AG04450 (cell line): ENCODE data around the gene PTPRG. TPM values are rescaled to one million over a fixed set of nuclear protein-coding genes. Genes with fewer than 3 reads are reported as not detected.

Experiments used
- CTCF ChIA-PET: fragments of 300-600, 350-600 bp; formaldehyde crosslinking; extraction: SDS; loops from one replicate; lab custom pipeline; 2022; ENCODE audit warnings: antibody characterized with exemption, inconsistent platforms; lab: Charles Lee
- POLR2A ChIA-PET: fragments of 350-600 bp; formaldehyde crosslinking; extraction: SDS; loops from one replicate; lab custom pipeline; 2021; ENCODE audit warnings: antibody characterized with exemption, inconsistent platforms; lab: Yijun Ruan, JAX
- DNase-seq: peaks from one replicate; pipeline ENCODE4 v3.0.0-alpha.2; 2011; ENCODE audit warnings: low read depth, low spot score
- H3K27ac ChIP-seq: one replicate; pipeline ENCODE4 v1.5.1; 2012; ENCODE audit warnings: low read depth, low read length, control low read depth
- H3K27me3 ChIP-seq: one replicate; pipeline ENCODE4 v1.6.0; 2012; ENCODE audit warnings: low read length; ENCODE audit not compliant: control insufficient read depth, insufficient read depth
- H3K4me3 ChIP-seq: 2 replicates; pipeline ENCODE4 v1.5.1; 2011; ENCODE audit warnings: mild to moderate bottlenecking, low read depth, low read length, control low read depth
- H3K9me3 ChIP-seq: 2 replicates; pipeline ENCODE4 v1.5.1; 2012; ENCODE audit warnings: low read length; ENCODE audit not compliant: control insufficient read depth, insufficient read depth
- polyA plus RNA-seq: library from polyadenylated mRNA; depleted of rRNA; stranded (reverse); fragments of >200 nt; gene quantifications from 2 replicates; pipeline ENCODE4 v1.2.3, GENCODE V29; 2011
- TF ChIP-seq, protein P1 (sequence below): IDR thresholded peaks from 2 replicates; pipeline ENCODE4 v1.5.1; 2011; ENCODE audit warnings: low read depth, low read length, control low read depth, inconsistent platforms

PTPRG gene
- polyA plus RNA-seq, 1 experiment: 26.5 TPM

DNA sequence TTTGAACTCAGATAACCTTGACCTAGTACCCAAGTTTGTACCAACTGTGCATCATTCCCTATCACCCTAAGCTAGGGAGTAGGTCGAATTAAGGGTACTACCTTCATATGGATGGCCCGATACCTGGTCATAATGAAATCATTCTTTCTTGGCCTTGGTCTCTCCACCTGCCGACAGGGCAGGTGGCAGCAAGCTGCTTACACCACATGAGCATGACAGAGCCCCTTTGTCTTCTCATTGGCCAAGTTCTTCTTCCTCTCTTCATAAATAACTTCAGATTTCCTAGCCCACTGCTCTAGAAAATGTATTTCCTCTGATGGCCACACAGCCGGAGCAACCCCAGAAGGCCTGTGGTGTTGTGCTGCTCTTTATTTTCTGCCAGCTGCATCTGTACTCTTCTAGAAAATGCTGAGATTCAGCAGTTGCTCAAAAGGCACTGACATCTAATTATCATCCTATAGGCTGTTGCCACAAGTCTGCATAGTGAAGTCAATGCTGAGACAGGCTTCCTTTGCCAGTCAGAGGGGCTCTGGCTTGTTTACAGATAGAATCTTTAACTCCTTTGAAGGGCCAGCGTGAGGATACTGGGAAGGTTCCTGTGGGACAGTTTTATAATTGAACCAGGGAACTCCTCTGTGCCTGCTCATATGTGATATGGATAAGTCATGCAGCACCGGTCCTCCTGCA, 304.2 kb downstream of the PTPRG start:
- no peak overlapping the region for H3K27ac ChIP-seq
- CTCF ChIA-PET: interaction anchor here (1.3 kb wide), 1 partner anchor 323 kb away, joined by 4 read pairs; no protein-coding TSS in a partner anchor

DNA sequence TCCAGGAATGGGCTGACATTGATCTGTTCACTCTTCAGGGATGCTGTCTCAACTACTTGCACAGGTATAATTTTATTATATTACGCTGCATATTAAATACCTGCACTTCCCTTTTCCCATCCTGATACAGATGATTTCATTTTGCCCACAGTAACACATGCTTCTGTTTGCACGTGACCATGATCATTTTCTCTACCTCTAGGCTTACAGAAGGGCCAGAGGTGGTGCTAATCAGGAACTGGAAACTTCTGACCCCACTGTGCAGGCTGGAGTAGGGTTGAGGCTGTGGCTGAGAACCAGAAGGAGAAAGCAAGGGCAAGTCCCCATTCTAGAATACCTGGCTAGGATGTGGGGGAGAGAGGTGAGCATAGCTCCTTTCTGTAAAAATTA, 304.8 kb downstream of the PTPRG start:
- Histone ChIP-seq H3K27ac (no peak overlapping the region), H3K4me3 (no peak overlapping the region), H3K27me3 (no peaks in the 10 kb centered on the region), H3K9me3 (no peaks in the 10 kb centered on the region)
- no peak for DNase-seq
- ChIA-PET POLR2A (interaction anchor here (0.6 kb wide), 1 partner anchor 10 kb away, joined by 3 read pairs; no protein-coding TSS in a partner anchor), CTCF (interaction anchor here (1.3 kb wide), 1 partner anchor 322 kb away, joined by 4 read pairs; no protein-coding TSS in a partner anchor)
- TF ChIP-seq, protein P1, sequence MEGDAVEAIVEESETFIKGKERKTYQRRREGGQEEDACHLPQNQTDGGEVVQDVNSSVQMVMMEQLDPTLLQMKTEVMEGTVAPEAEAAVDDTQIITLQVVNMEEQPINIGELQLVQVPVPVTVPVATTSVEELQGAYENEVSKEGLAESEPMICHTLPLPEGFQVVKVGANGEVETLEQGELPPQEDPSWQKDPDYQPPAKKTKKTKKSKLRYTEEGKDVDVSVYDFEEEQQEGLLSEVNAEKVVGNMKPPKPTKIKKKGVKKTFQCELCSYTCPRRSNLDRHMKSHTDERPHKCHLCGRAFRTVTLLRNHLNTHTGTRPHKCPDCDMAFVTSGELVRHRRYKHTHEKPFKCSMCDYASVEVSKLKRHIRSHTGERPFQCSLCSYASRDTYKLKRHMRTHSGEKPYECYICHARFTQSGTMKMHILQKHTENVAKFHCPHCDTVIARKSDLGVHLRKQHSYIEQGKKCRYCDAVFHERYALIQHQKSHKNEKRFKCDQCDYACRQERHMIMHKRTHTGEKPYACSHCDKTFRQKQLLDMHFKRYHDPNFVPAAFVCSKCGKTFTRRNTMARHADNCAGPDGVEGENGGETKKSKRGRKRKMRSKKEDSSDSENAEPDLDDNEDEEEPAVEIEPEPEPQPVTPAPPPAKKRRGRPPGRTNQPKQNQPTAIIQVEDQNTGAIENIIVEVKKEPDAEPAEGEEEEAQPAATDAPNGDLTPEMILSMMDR: no peak

More for the DNA sequence above, 304.2 kb downstream of the PTPRG start:
- Histone ChIP-seq H3K9me3 (no peaks in the 10 kb centered on the region), H3K4me3 (no peak overlapping the region), H3K27me3 (no peaks in the 10 kb centered on the region)
- POLR2A ChIA-PET: interaction anchor here (0.6 kb wide), 1 partner anchor 11 kb away, joined by 3 read pairs; no protein-coding TSS in a partner anchor
- no peak for DNase-seq
- TF ChIP-seq, protein P1: no peak

DNA sequence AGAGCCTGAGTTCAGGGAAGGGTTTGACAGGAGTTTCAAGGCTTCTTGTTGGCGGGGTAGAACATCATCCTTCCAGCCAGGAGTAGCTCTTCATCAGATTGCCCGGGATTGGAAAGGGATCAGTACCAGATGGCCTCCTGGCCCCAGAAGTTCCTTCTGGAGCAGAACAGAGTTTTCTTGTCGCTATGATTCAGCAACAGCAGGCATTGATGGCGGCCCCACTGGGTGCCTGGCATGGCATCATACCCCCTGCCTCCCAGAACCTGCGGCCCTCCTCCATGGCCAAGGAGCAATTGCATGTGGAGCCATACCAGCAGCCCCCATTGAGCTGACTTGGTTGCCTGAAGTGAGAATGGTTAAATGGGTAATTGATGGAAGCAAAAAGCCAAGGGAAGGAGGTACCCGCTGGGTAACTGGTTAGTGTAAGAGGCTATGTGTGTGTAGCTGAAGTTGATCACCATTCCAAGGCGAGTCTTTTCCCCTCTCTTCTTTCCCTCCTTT, 305.6 kb downstream of the PTPRG start:
- POLR2A ChIA-PET: no interaction called here
- H3K9me3 ChIP-seq: no peaks in the 10 kb centered on the region
- TF ChIP-seq, protein P1: no peak
- H3K27me3 ChIP-seq: no peaks in the 10 kb centered on the region
- CTCF ChIA-PET: interaction anchor here (2.0 kb wide), 1 partner anchor 9 kb away, joined by 6 read pairs; no protein-coding TSS in a partner anchor
- H3K4me3 ChIP-seq: no peak overlapping the region
- no peak overlapping the region for H3K27ac ChIP-seq
- no peak for DNase-seq

DNA sequence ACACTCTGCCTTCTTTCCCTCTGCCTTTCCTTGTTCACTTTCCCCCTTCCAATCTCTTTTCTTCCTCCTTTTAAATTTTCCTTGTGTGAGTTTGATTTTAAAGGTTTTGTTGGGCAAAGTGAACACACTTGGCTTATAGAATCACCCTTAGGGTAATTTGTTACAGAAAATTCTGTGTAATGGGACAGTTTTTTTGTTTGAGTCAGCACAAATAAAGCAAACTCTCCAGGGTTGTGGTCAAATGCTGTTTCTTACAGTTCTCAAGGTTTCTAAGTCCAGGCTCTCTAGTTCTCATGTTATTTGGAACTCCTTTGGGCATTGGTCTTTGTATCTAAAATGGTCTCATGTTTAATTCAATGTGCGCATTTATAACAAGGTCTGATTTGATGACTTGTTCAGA, 307.1 kb downstream of the PTPRG start:
- ChIA-PET POLR2A (no interaction called here), CTCF (interaction anchor here (2.0 kb wide), 1 partner anchor 10 kb away, joined by 6 read pairs; no protein-coding TSS in a partner anchor)
- DNase-seq: no peak
- Histone ChIP-seq H3K27me3 (no peaks in the 10 kb centered on the region), H3K4me3 (no peak overlapping the region), H3K9me3 (no peaks in the 10 kb centered on the region), H3K27ac (no peak overlapping the region)
- TF ChIP-seq, protein P1: no peak

DNA sequence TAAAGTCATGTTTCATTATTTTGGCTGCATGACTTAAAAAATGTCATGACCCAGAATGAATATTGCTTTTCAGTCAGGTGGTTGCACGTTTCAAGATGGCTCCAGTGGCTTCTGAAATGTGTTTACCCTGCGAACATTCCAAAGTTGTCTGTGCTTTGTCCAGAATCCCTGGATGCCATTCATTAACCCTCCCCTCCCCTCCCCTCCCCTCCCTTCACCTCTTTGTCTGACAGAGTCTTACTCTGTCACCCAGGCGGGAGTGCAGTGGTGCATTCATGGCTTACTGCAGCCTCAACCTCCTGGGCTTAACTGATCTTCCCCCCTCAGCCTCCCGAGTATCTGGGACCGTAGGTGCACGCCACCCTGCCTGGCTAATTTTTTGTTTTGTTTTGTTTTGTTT, 308.0 kb downstream of the PTPRG start:
- H3K27ac ChIP-seq: no peak overlapping the region
- H3K27me3 ChIP-seq: no peaks in the 10 kb centered on the region
- CTCF ChIA-PET: interaction anchor here (4.1 kb wide), 1 partner anchor 11 kb away, joined by 17 read pairs; no protein-coding TSS in a partner anchor
- TF ChIP-seq, protein P1: no peak
- no peak overlapping the region for H3K4me3 ChIP-seq
- POLR2A ChIA-PET: no interaction called here
- H3K9me3 ChIP-seq: no peaks in the 10 kb centered on the region
- no peak for DNase-seq
